Tibial nerve (tissue), 3 donors: ENCODE data around the gene RNASE8.

Experiments used
- CTCF ChIP-seq, 5 experiments: fragments of 200-600 bp in 3 of 5; fragments of 450-650 bp in 2 of 5; sonication (generic) in 3 of 5; IDR thresholded peaks; one replicate each; pipeline ENCODE4 v1.5.1; 2016 to 2019; ENCODE audit warnings: antibody characterized with exemption in 5 of 5, mild to moderate bottlenecking in 3 of 5, moderate library complexity in 2 of 5
- POLR2A ChIP-seq, 2 donors: fragments of 450-650 bp; IDR thresholded peaks; one replicate each; pipeline ENCODE4 v1.6.1; 2017; ENCODE audit warnings: antibody characterized with exemption in 2 of 2, mild to moderate bottlenecking in 2 of 2, moderate library complexity in 2 of 2

DNA sequence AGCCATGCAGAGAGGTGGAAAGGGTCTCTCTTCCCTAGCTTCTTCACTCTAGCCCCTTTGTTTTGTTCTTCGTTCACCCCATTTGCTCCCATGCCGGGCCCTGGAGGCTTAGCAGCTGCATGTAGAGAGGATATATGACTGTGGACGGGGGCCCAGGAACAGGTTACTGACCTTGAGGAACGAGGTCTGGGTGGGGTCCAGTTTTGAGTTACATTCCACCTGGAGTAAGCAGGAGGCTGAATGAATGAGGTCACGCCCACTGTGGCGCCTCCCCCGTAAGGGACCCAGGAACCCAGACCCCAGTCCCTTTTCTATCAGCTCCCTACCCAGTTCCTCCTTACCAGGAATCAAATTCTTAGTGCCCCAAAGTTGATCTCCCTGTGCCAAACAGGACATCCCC is 39.3 kb upstream of the RNASE8 start:
- TF ChIP-seq CTCF (IDR thresholded peaks at IDR 0.05) (no peak), POLR2A (IDR thresholded peaks at IDR 0.05) (no peak)
